Measurements from ENCODE around the gene GANC. TPM values are rescaled to one million over a fixed set of nuclear protein-coding genes. Genes with fewer than 3 reads are reported as not detected.
"Not testable (repeated sequence)": the region's sequence is repeated elsewhere in the genome, so short reads cannot be mapped to it uniquely, and the experiment has no call there.

The GANC gene
- 10 to 100 TPM; 19.1 to 24.3 (median 21.3) TPM for total RNA-seq
- 7.4 TPM for polyA plus RNA-seq
- long read RNA-seq, donor 1, full-length matches to known transcripts, result 5 of 8 reads
- long read RNA-seq, donor 1, partial matches to known transcripts, result 1 of 8 reads
- long read RNA-seq, donor 1, other reads (novel, unspliced or antisense), result 2 of 8 reads
- long read RNA-seq, donor 2, partial matches to known transcripts, result 0 of 2 reads
- long read RNA-seq, donor 2, other reads (novel, unspliced or antisense), result 2 of 2 reads
- long read RNA-seq, donor 3, full-length matches to known transcripts, result 7 of 18 reads
- long read RNA-seq, donor 3, partial matches to known transcripts, result 4 of 18 reads
- long read RNA-seq, donor 3, other reads (novel, unspliced or antisense), result 7 of 18 reads
- long read RNA-seq, donor 4, partial matches to known transcripts, result 1 of 3 reads
- long read RNA-seq, donor 4, other reads (novel, unspliced or antisense), result 2 of 3 reads

GRCh38 chr15:42272939-42273899 is at the start of gene GANC, which contains the start of gene TMEM87A:
TSS of gene GANC (plus strand) at chr15:42273201. CDS start at chr15:42274482, 1,281 bp downstream.
TSS of gene TMEM87A (minus strand) at chr15:42273433. CDS start at chr15:42273398, 35 bp downstream.
- H3K4me3 ChIP-seq (ENCODE audit: low read length), result peak within 1 kb of the TSS; percentile 77
- WGBS, result under 1% methylated on average over 52 of the region's 52 CpGs
- ATAC-seq (peak; percentile 99), DNase-seq (peak; percentile 98)
- peak within 1 kb of the TSS; percentile 100 for H3K27ac ChIP-seq (ENCODE audit: low read length)
- H3K9me3 ChIP-seq (ENCODE audit: control insufficient read depth, low read length), result no peaks in the 10 kb centered on the region
- no peaks in the 10 kb centered on the region for H3K4me1 ChIP-seq (ENCODE audit: control insufficient read depth, insufficient read depth, low read length)
- H3K27me3 ChIP-seq (ENCODE audit: control insufficient read depth, insufficient read depth), result no peaks in the 10 kb centered on the region
- intact Hi-C loops (cut with DNase I), result no loop called here

DNA sequence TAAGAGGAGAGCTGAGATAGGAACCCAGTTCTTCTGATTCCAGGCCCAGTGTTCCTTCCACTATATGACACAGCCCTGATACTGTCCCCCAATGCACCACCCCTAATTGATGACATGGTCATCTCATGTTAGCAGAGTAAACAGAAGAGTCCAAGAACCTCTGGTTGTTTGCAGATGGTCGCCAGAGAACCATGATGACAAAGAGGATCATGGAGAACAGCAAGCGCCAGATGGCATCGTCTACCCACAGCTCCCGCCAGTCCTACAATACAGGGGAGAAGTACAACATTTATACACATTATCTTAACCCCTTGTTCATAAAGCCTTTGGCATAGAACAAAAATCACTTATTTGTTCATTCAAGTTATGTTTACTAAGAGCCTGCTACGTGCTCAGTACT is 46.4 kb upstream of the GANC start:
- no peak for DNase-seq
- no peak overlapping the region for H3K27ac ChIP-seq (ENCODE audit: low read length)
- intact Hi-C loops (cut with DNase I), result no loop called here
- WGBS, result 94% methylated on average over 5 of the region's 5 CpGs
- H3K27me3 ChIP-seq (ENCODE audit: control insufficient read depth, insufficient read depth), result no peaks in the 10 kb centered on the region
- no peak overlapping the region for H3K4me3 ChIP-seq (ENCODE audit: low read length)
- H3K9me3 ChIP-seq (ENCODE audit: control insufficient read depth, low read length), result no peaks in the 10 kb centered on the region
- no peaks in the 10 kb centered on the region for H3K4me1 ChIP-seq (ENCODE audit: control insufficient read depth, insufficient read depth, low read length)
- ATAC-seq, result no peak

DNA sequence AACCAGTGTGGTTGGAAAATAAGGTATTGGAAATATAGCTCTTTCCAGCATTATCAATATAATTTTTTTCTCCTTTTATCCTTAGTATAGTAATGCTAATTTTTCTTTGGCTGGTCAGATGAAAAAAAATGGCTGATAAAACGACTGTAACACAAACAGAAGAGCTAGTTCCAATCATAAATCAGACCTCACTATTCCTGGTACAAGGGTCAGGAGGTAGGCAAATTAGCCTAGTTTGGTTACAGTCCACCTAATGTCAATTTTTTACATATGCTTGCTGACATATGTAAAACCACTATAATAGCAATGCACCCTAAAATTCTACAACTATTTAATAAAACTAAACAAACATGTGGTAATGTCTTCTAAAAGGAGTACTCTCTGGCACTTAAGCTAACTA is 45.0 kb upstream of the GANC start:
- no peaks in the 10 kb centered on the region for H3K9me3 ChIP-seq (ENCODE audit: control insufficient read depth, low read length)
- H3K4me1 ChIP-seq (ENCODE audit: control insufficient read depth, insufficient read depth, low read length), result no peaks in the 10 kb centered on the region
- DNase-seq (no peak), ATAC-seq (no peak)
- intact Hi-C loops (cut with DNase I), result no loop called here
- H3K4me3 ChIP-seq (ENCODE audit: low read length), result no peak overlapping the region
- no peaks in the 10 kb centered on the region for H3K27me3 ChIP-seq (ENCODE audit: control insufficient read depth, insufficient read depth)
- H3K27ac ChIP-seq (ENCODE audit: low read length), result no peak overlapping the region
- WGBS, result 60% methylated on average over 1 of the region's 1 CpG

DNA sequence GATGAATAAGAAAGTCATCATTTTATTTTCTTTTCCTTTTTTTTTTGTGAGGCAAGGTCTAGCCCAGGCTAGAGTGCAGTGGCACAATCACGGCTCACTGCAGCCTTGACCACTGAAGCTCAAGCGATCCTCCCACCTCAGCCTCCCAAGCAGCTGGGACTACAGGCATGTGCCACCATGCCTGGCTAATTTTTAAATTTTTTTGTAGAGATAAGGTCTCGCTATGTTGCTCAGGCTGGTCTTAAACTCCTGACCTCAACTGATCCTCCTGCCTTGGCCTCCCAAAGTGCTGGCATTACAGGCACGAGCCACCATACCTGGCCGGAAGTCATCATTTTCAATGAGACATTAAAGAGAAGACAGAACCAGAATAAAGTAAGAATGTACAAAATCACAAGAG is 44.0 kb upstream of the GANC start:
- H3K27me3 ChIP-seq (ENCODE audit: control insufficient read depth, insufficient read depth); H3K4me1 ChIP-seq (ENCODE audit: control insufficient read depth, insufficient read depth, low read length); DNase-seq; H3K27ac ChIP-seq (ENCODE audit: low read length); intact Hi-C loops (cut with DNase I); H3K4me3 ChIP-seq (ENCODE audit: low read length); ATAC-seq; H3K9me3 ChIP-seq (ENCODE audit: control insufficient read depth, low read length): not testable (repeated sequence)
- WGBS, result 90% methylated on average over 5 of the region's 5 CpGs

DNA sequence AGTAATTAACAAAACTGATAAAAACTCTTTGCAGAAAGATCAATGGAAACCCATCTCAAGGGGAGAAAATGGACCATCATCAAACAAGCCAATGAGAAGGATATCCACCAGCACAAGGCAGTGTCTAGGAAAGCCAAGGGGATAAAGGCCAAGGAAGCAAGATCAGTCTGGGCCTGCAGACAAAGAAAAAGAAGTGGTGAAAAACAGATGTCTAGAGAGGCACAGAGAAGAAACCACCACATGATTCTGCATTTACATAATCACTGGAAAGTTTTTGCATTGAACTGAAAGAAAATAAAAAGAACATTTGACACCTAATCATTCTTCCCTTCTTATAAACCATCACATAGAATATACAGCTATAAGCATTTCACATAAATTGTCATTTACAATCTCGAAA is 41.9 kb upstream of the GANC start:
- H3K4me3 ChIP-seq (ENCODE audit: low read length), result no peak overlapping the region
- H3K27ac ChIP-seq (ENCODE audit: low read length), result no peak overlapping the region
- intact Hi-C loops (cut with DNase I), result no loop called here
- no peak for DNase-seq
- no peaks in the 10 kb centered on the region for H3K4me1 ChIP-seq (ENCODE audit: control insufficient read depth, insufficient read depth, low read length)
- ATAC-seq, result no peak
- H3K27me3 ChIP-seq (ENCODE audit: control insufficient read depth, insufficient read depth), result no peaks in the 10 kb centered on the region
- whole genome bisulfite sequencing, result 94% methylated on average over 1 of the region's 1 CpG
- no peaks in the 10 kb centered on the region for H3K9me3 ChIP-seq (ENCODE audit: control insufficient read depth, low read length)

DNA sequence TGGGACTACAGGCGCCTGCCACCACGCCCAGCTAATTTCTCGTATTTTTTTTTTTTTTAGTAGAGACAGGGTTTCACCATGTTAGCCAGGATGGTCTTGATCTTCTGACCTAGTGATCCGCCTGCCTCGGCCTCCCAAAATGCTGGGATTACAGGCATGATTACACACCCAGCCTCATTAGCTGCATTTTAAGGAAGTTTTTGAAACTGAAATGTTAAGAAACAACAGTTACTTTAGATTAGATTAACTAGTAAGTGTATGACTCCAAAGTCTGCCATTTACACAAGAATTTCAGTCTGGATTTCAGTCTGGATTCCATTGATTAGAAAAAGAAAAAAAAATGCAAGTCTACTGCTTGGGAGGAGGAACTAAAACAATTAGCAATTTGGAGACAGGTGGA is 40.4 kb upstream of the GANC start:
- H3K4me1 ChIP-seq (ENCODE audit: control insufficient read depth, insufficient read depth, low read length), result no peaks in the 10 kb centered on the region
- WGBS, result 77% methylated on average over 5 of the region's 5 CpGs
- no peak for ATAC-seq
- no peak for DNase-seq
- H3K27me3 ChIP-seq (ENCODE audit: control insufficient read depth, insufficient read depth), result no peaks in the 10 kb centered on the region
- no peak overlapping the region for H3K4me3 ChIP-seq (ENCODE audit: low read length)
- H3K27ac ChIP-seq (ENCODE audit: low read length), result no peak overlapping the region
- H3K9me3 ChIP-seq (ENCODE audit: control insufficient read depth, low read length), result no peaks in the 10 kb centered on the region
- intact Hi-C loops (cut with DNase I), result no loop called here

DNA sequence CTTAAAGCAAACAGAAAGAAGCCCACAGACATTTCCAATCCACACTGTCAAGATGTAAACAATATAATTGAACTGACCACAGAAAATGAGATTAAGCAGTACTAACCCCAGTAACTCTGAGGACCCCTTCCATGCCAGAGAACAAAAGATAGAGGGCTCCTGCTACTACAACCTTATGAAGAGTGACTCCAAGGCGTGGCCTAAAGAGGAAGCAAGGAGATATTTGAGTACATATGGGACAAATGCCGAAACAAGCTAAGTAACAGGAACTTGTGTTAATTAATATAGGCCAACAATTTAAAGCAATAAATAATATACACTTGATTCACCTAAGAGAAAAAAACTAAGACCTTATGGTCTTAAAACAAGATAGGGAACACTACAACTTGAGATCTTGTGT is 39.9 kb upstream of the GANC start:
- Histone ChIP-seq H3K9me3 (ENCODE audit: control insufficient read depth, low read length) (no peaks in the 10 kb centered on the region), H3K4me3 (ENCODE audit: low read length) (no peak overlapping the region), H3K27me3 (ENCODE audit: control insufficient read depth, insufficient read depth) (no peaks in the 10 kb centered on the region), H3K4me1 (ENCODE audit: control insufficient read depth, insufficient read depth, low read length) (no peaks in the 10 kb centered on the region), H3K27ac (ENCODE audit: low read length) (no peak overlapping the region)
- ATAC-seq, result no peak
- 86% methylated on average over 2 of the region's 2 CpGs for WGBS
- intact Hi-C loops (cut with DNase I), result no loop called here
- no peak for DNase-seq

- no peak for DNase-seq
- Histone ChIP-seq H3K9me3 (ENCODE audit: control insufficient read depth, low read length) (no peaks in the 10 kb centered on the region), H3K4me1 (ENCODE audit: control insufficient read depth, insufficient read depth, low read length) (no peaks in the 10 kb centered on the region), H3K27ac (ENCODE audit: low read length) (no peak overlapping the region), H3K4me3 (ENCODE audit: low read length) (no peak overlapping the region), H3K27me3 (ENCODE audit: control insufficient read depth, insufficient read depth) (no peaks in the 10 kb centered on the region)
- ATAC-seq, result no peak
- intact Hi-C loops (cut with DNase I), result no loop called here
Measured at GRCh38 chr15:42239528-42240182, 33.3 kb upstream of the GANC start.

GRCh38 chr15:42240823-42241222 is 32.2 kb upstream of the GANC start:
- no peaks in the 10 kb centered on the region for H3K9me3 ChIP-seq (ENCODE audit: control insufficient read depth, low read length)
- H3K4me3 ChIP-seq (ENCODE audit: low read length), result no peak overlapping the region
- DNase-seq, result no peak
- no peak overlapping the region for H3K27ac ChIP-seq (ENCODE audit: low read length)
- no peak for ATAC-seq
- intact Hi-C loops (cut with DNase I), result no loop called here
- 98% methylated on average over 1 of the region's 1 CpG for WGBS
- no peaks in the 10 kb centered on the region for H3K4me1 ChIP-seq (ENCODE audit: control insufficient read depth, insufficient read depth, low read length)
- no peaks in the 10 kb centered on the region for H3K27me3 ChIP-seq (ENCODE audit: control insufficient read depth, insufficient read depth)

DNA sequence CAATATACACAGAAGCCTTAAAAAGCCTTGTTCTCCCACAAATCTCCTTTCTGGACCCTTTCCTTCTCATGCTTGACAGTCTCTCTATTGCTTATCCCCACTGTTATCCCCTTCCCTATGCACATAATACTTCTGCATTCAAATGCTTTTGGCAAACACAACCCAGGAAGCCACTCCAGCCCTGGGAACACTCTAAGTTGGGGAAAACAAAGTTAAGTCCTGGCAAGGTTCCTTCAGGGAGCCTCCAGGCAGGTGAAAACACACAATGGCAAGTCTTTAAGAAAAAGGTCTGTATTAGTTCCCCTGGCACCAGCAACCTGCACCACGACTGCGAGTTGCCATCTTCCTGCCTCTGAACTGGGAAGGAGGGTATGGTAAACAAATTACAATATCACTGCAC is 19.7 kb upstream of the GANC start:
- intact Hi-C loops (cut with DNase I), result no loop called here
- Histone ChIP-seq H3K4me1 (ENCODE audit: control insufficient read depth, insufficient read depth, low read length) (no peaks in the 10 kb centered on the region), H3K4me3 (ENCODE audit: low read length) (no peak overlapping the region), H3K27ac (ENCODE audit: low read length) (no peak overlapping the region), H3K9me3 (ENCODE audit: control insufficient read depth, low read length) (no peaks in the 10 kb centered on the region), H3K27me3 (ENCODE audit: control insufficient read depth, insufficient read depth) (no peaks in the 10 kb centered on the region)
- WGBS, result 94% methylated on average over 2 of the region's 2 CpGs
- no peak for ATAC-seq
- DNase-seq, result no peak

- no peaks in the 10 kb centered on the region for H3K27me3 ChIP-seq (ENCODE audit: control insufficient read depth, insufficient read depth)
- no peak for ATAC-seq
- no peak for DNase-seq
- no peaks in the 10 kb centered on the region for H3K9me3 ChIP-seq (ENCODE audit: control insufficient read depth, low read length)
- intact Hi-C loops (cut with DNase I), result no loop called here
- WGBS, result 88% methylated on average over 5 of the region's 5 CpGs
- no peak overlapping the region for H3K27ac ChIP-seq (ENCODE audit: low read length)
- H3K4me3 ChIP-seq (ENCODE audit: low read length), result no peak overlapping the region
- no peaks in the 10 kb centered on the region for H3K4me1 ChIP-seq (ENCODE audit: control insufficient read depth, insufficient read depth, low read length)
Measured at GRCh38 chr15:42264795-42265194, 8.2 kb upstream of the GANC start.
